Breast epithelium (tissue), 4 donors: ENCODE measurements around the gene PAOX. TPM values are rescaled to one million over a fixed set of nuclear protein-coding genes. Genes with fewer than 3 reads are reported as not detected.

ENCODE experiments used
- DNase-seq, 2 donors: peaks; one replicate each; pipeline ENCODE4 v3.0.0-alpha.2; 2019; ENCODE audit warnings: low spot score in 2 of 2
- H3K27ac ChIP-seq, 2 donors: fragments of 200-600 bp; sonication (generic) in 1 of 2; one replicate each; pipeline ENCODE4 v1.5.1; 2016 to 2019; ENCODE audit warnings: mild to moderate bottlenecking in 1 of 2
- H3K27me3 ChIP-seq, 2 donors: fragments of 200-600 bp; sonication (generic) in 1 of 2; one replicate each; pipeline versions ENCODE4 v1.5.1 to v1.6.0; 2017 to 2019; ENCODE audit warnings: control low read depth in 1 of 2, mild to moderate bottlenecking in 1 of 2
- H3K36me3 ChIP-seq: fragments of 200-600 bp; one replicate; pipeline ENCODE4 v1.5.1; 2019
- H3K4me1 ChIP-seq, 2 donors: fragments of 200-600 bp; sonication (generic); one replicate each; pipeline ENCODE4 v1.5.1; 2016 to 2019; ENCODE audit warnings: control low read depth in 1 of 2
- H3K4me3 ChIP-seq, 3 donors: fragments of 200-600 bp; sonication (generic); 1 replicate in 2 of 3; 2 replicates in 1 of 3; pipeline ENCODE4 v1.5.1; 2016 to 2019; ENCODE audit warnings: mild to moderate bottlenecking in 3 of 3, moderate library complexity in 2 of 3
- H3K9me3 ChIP-seq, 2 donors: fragments of 200-600 bp; sonication (generic) in 1 of 2; one replicate each; pipeline ENCODE4 v1.5.1; 2016 to 2019; ENCODE audit warnings: control low read depth in 1 of 2
- CTCF ChIP-seq, 3 donors: fragments of 450-650 bp; IDR thresholded peaks; one replicate each; pipeline ENCODE4 v1.5.1; 2016 to 2017; ENCODE audit warnings: antibody characterized with exemption in 3 of 3, mild to moderate bottlenecking in 3 of 3, moderate library complexity in 3 of 3
- POLR2A ChIP-seq: fragments of 450-650 bp; IDR thresholded peaks from one replicate; pipeline ENCODE4 v1.6.1; 2016; ENCODE audit warnings: antibody characterized with exemption, mild to moderate bottlenecking, moderate library complexity
- POLR2AphosphoS5 ChIP-seq, 3 donors: sonication (generic); formaldehyde crosslinking; IDR thresholded peaks; one replicate each; pipeline ENCODE4 v1.6.1; 2017; ENCODE audit warnings: antibody characterized with exemption in 3 of 3
- intact Hi-C: fragments of 100-400 bp; cut with DNase I; formaldehyde crosslinking; loops from one replicate; pipeline ENCODE4 v1.15.1; 2023; ENCODE audit warnings: low total_unique reads
- total RNA-seq, 3 donors: library from RNA; depleted of rRNA; stranded (reverse); fragments of >200 nt; gene quantifications; one replicate each; pipeline ENCODE4 v1.1.0, GENCODE V29; 2016

Gene PAOX
- total RNA-seq, 3 donors from 2014 or later: 7.5 to 10.5 (median 8.6) TPM

DNA sequence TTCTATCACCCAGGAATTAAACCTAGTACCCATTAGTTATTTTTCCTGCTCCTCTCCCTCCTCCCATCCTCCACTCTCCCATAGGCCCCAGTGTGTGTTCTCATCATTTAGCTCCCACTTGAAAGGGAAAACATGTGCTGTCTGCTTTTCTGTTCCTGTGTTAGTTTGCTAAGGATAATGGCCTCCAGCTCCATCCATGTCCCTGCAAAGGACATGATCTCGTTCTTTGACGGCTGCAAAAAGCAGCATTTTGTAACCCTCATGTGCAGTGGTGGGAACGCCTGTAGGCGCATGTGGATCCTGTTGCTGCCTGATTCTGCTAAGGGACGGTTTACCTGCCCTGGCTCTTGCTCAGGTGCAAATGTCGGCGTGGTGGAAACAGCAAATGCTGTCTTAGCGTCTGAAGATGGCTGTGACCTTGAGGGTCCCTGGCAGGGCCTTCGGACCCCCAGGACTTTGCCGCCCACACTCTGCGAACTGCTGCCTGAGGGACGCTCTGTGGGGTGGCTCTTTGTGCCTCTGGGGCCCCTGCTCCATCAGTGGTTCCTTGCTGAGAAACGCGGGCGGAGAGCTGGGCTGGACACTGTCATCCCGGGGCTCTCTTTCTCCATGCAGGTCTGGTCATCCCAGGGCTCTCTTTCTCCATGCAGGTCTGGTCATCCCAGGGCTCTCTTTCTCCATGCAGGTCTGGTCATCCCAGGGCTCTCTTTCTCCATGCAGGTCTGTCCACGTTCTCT lies 9.3 kb downstream of the PAOX start:
- Histone ChIP-seq H3K27ac (no peak overlapping the region), H3K9me3 (no peaks in the 10 kb centered on the region), H3K4me1 (no peaks in the 10 kb centered on the region), H3K27me3 (no peaks in the 10 kb centered on the region), H3K36me3 (no peaks in the 10 kb centered on the region), H3K4me3 (no peak overlapping the region)
- intact Hi-C loops: no loop called here
- no peak for TF ChIP-seq POLR2A
- no peak for TF ChIP-seq CTCF (IDR thresholded peaks at IDR 0.05)
- no peak for TF ChIP-seq POLR2AphosphoS5 (IDR thresholded peaks at IDR 0.05)
- DNase-seq: no peak

DNA sequence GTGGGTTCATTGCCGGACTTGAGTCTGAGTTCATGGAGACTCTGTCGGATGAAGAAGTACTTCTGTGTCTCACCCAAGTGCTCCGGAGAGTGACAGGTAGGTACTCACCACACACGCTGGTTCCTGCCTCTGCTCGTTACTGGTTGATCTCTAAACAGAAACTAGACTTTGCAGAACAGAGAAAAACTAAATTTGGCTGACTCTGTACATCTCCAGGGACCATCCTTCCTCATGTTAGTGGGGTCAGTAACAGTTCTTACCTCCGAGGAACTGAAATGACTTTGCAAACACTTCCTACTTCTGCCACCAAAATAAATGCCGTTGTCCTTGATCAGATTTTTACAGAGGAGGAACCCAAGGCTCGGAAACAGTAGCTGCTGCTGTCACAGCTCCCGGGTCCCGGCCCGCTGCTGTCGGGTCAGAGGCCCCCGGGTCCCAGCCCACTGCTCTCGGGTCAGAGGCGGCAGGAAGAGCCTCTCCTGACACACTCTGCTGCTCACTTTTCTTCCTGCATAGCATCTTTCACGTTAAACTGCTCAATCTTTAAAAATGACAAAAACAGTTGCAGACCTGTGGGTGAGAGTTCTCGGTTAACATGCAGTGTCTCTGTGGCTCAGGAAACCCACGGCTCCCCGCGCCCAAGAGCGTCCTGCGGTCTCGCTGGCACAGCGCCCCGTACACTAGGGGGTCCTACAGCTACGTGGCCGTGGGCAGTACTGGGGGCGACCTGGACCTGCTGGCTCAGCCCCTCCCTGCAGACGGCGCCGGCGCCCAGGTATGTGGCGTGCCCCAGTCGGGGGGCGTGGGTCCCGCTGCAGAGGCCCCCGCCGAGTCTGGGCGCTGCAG lies 10.1 kb downstream of the PAOX start:
- intact Hi-C loops: no loop called here
- H3K4me1 ChIP-seq: no peaks in the 10 kb centered on the region
- no peak overlapping the region for H3K27ac ChIP-seq
- no peaks in the 10 kb centered on the region for H3K27me3 ChIP-seq
- H3K4me3 ChIP-seq: peak overlapping the region in 1 of 3 donors; percentile 7
- H3K36me3 ChIP-seq: no peaks in the 10 kb centered on the region
- no peak for DNase-seq
- H3K9me3 ChIP-seq: no peaks in the 10 kb centered on the region
- TF ChIP-seq POLR2AphosphoS5 (IDR thresholded peaks at IDR 0.05): no peak
- TF ChIP-seq CTCF (IDR thresholded peaks at IDR 0.05): no peak
- no peak for TF ChIP-seq POLR2A

GRCh38 chr10:133390597-133391248 lies 11.7 kb downstream of the PAOX start:
- Histone ChIP-seq H3K27ac (no peak overlapping the region), H3K27me3 (no peaks in the 10 kb centered on the region), H3K9me3 (no peaks in the 10 kb centered on the region), H3K4me1 (peaks cover 3 to 8% of the 10 kb centered on the region in 2 donors), H3K4me3 (no peak overlapping the region), H3K36me3 (no peaks in the 10 kb centered on the region)
- no peak for TF ChIP-seq POLR2AphosphoS5 (IDR thresholded peaks at IDR 0.05)
- no peak for TF ChIP-seq CTCF (IDR thresholded peaks at IDR 0.05)
- no peak for TF ChIP-seq POLR2A
- intact Hi-C loops: loop anchor here (1.0 kb wide), 1 partner anchor 19 kb away; no protein-coding TSS in a partner anchor
- DNase-seq: no peak

GRCh38 chr10:133391249-133391635 lies 12.2 kb downstream of the PAOX start:
- H3K27me3 ChIP-seq: no peaks in the 10 kb centered on the region
- intact Hi-C loops: no loop called here
- TF ChIP-seq POLR2A (no peak), POLR2AphosphoS5 (IDR thresholded peaks at IDR 0.05) (no peak), CTCF (IDR thresholded peaks at IDR 0.05) (no peak)
- H3K36me3 ChIP-seq: no peaks in the 10 kb centered on the region
- DNase-seq: no peak
- H3K9me3 ChIP-seq: no peaks in the 10 kb centered on the region
- no peak overlapping the region for H3K27ac ChIP-seq
- H3K4me1 ChIP-seq: peaks cover 3 to 8% of the 10 kb centered on the region in 2 donors
- no peak overlapping the region for H3K4me3 ChIP-seq
